Esophagus muscularis mucosa (tissue), 3 donors: Measurements from ENCODE around the gene ORC3.

Experiments
- POLR2A ChIP-seq: fragments of 450-650 bp; IDR thresholded peaks from one replicate; pipeline ENCODE4 v1.6.1; 2017; ENCODE audit warnings: antibody characterized with exemption, moderate library complexity, mild to moderate bottlenecking, low read depth
- POLR2AphosphoS5 ChIP-seq, 2 donors: sonication (generic); formaldehyde crosslinking; IDR thresholded peaks; one replicate each; pipeline ENCODE4 v1.6.1; 2017; ENCODE audit warnings: antibody characterized with exemption in 2 of 2
- TF ChIP-seq, protein P1 (sequence below), 3 experiments: fragments of 200-600 bp in 2 of 3; fragments of 450-650 bp in 1 of 3; sonication (generic) in 2 of 3; IDR thresholded peaks; one replicate each; pipeline ENCODE4 v1.5.1; 2017 to 2019; ENCODE audit warnings: antibody characterized with exemption in 3 of 3, mild to moderate bottlenecking in 2 of 3, moderate library complexity in 1 of 3

DNA sequence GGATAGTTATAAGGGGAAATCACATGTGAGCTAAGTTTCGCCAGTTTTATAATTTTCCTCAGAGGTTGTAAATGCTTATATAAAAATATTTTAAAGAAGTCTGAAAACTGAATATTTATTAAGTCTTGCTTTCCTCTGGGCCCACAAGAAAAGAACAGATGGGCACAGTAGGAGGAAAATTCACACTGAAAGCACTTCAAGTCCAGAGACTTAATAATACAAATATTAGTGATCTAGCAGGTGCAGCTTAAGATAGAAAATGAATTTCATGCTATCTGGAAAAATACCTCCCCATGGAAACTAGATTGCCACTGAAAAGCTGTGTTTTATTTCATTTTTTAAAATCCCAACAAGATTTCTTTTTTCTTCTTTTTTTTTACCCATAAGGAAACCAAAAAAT lies 47.2 kb downstream of the ORC3 start:
- TF ChIP-seq, protein P1, sequence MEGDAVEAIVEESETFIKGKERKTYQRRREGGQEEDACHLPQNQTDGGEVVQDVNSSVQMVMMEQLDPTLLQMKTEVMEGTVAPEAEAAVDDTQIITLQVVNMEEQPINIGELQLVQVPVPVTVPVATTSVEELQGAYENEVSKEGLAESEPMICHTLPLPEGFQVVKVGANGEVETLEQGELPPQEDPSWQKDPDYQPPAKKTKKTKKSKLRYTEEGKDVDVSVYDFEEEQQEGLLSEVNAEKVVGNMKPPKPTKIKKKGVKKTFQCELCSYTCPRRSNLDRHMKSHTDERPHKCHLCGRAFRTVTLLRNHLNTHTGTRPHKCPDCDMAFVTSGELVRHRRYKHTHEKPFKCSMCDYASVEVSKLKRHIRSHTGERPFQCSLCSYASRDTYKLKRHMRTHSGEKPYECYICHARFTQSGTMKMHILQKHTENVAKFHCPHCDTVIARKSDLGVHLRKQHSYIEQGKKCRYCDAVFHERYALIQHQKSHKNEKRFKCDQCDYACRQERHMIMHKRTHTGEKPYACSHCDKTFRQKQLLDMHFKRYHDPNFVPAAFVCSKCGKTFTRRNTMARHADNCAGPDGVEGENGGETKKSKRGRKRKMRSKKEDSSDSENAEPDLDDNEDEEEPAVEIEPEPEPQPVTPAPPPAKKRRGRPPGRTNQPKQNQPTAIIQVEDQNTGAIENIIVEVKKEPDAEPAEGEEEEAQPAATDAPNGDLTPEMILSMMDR (IDR thresholded peaks at IDR 0.05): no peak
- TF ChIP-seq POLR2A: no peak
- TF ChIP-seq POLR2AphosphoS5 (IDR thresholded peaks at IDR 0.05): no peak
